ENCODE results near the gene TEX38.
"Not testable (repeated sequence)": the region's sequence is repeated elsewhere in the genome, so short reads cannot be mapped to it uniquely, and the experiment has no call there.

The TEX38 gene

GRCh38 chr1:46689897-46690296 is 18.2 kb downstream of the TEX38 start:
- TF ChIP-seq ZFX (IDR thresholded peaks at IDR 0.05; ENCODE audit: borderline replicate concordance) (no peak), CTCF (IDR thresholded peaks at IDR 0.05) (no peak)
- H3K27ac ChIP-seq = no peak overlapping the region

GRCh38 chr1:46690931-46691421 is 19.3 kb downstream of the TEX38 start:
- no peak overlapping the region for H3K27ac ChIP-seq
- TF ChIP-seq ZFX (IDR thresholded peaks at IDR 0.05; ENCODE audit: borderline replicate concordance) = no peak
- TF ChIP-seq CTCF (IDR thresholded peaks at IDR 0.05) = no peak

GRCh38 chr1:46691997-46692790 is 20.5 kb downstream of the TEX38 start:
- TF ChIP-seq ZFX (IDR thresholded peaks at IDR 0.05; ENCODE audit: borderline replicate concordance) (no peak), CTCF (IDR thresholded peaks at IDR 0.05) (no peak)
- H3K27ac ChIP-seq = no peak overlapping the region

- no peak overlapping the region for H3K27ac ChIP-seq
Measured at GRCh38 chr1:46692811-46693770, 21.4 kb downstream of the TEX38 start.

GRCh38 chr1:46694676-46695075 is 23.0 kb downstream of the TEX38 start:
- H3K27ac ChIP-seq = not testable (repeated sequence)

More at GRCh38 chr1:46692811-46693770, 21.4 kb downstream of the TEX38 start:
- TF ChIP-seq ZFX (IDR thresholded peaks at IDR 0.05; ENCODE audit: borderline replicate concordance) (no peak), CTCF (IDR thresholded peaks at IDR 0.05) (no peak)

- TF ChIP-seq CTCF (IDR thresholded peaks at IDR 0.05) = no peak
- TF ChIP-seq ZFX (IDR thresholded peaks at IDR 0.05; ENCODE audit: borderline replicate concordance) = no peak
- H3K27ac ChIP-seq = no peak overlapping the region
Measured at GRCh38 chr1:46697053-46697452, 25.4 kb downstream of the TEX38 start.

GRCh38 chr1:46699666-46700065 is 28.0 kb downstream of the TEX38 start:
- no peak overlapping the region for H3K27ac ChIP-seq
- no peak for TF ChIP-seq ZFX (IDR thresholded peaks at IDR 0.05; ENCODE audit: borderline replicate concordance)
- TF ChIP-seq CTCF (IDR thresholded peaks at IDR 0.05) = no peak

Measured in 22Rv1 (cell line).